ENCODE data around the gene PPARD. TPM values are rescaled to one million over a fixed set of nuclear protein-coding genes. Genes with fewer than 3 reads are reported as not detected.
A peak's percentile ranks its signal among the peaks of the same experiment; 100 is the strongest.

Gene PPARD
- total RNA-seq, 1 experiment from 2014 or later = 38.4 TPM

DNA sequence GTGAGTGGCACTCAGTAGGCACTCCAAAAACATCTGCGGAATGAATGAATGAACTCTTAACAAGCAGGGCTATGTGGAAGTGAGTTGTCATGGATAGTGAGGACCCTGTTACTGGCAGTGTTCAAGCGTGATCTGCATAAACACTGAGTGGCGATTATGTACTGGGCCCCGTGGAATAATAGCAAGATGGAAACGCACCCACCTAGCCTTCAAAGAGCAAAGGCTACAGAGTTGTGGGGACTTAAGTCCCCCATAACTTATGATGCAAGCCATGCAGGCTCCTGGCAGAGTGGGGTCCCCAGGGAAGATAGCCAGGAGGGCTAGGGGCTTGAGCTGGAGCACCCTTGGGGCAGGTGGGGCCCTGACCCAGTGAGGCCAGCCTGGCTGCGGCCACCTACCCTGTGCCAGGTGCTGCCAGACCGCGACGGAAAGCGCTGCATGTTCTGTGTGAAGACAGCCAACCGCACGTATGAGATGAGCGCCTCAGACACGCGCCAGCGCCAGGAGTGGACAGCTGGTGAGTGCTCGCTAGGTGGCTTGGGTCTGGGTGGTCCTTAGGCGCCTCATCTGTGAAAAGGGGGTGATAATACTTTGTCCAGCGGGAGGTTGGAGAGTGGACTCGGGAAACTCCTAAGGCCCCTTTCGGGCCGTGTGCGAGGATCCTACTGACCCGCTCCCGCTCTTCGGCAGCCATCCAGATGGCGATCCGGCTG is 24.7 kb upstream of the PPARD start:
- CTCF ChIA-PET = no interaction called here

More for the DNA sequence above, 24.7 kb upstream of the PPARD start:
- TF ChIP-seq FOSL1 (IDR thresholded peaks at IDR 0.05; ENCODE audit: low read depth) (no peak), ELF1 (IDR thresholded peaks at IDR 0.05; ENCODE audit: borderline replicate concordance, low read depth) (no peak), EZH2phosphoT487 (IDR thresholded peaks at IDR 0.05; ENCODE audit: borderline replicate concordance) (no peak), SIN3A (IDR thresholded peaks at IDR 0.05; ENCODE audit: low read depth) (no peak), CBX3 (IDR thresholded peaks at IDR 0.05; ENCODE audit: low read depth) (no peak), EGR1 (IDR thresholded peaks at IDR 0.05; ENCODE audit: low read depth) (no peak), CEBPB (IDR thresholded peaks at IDR 0.05; ENCODE audit: low read depth) (no peak), JUND (IDR thresholded peaks at IDR 0.05) (no peak), SRF (IDR thresholded peaks at IDR 0.05; ENCODE audit: low read depth) (no peak), TCF7L2 (IDR thresholded peaks at IDR 0.05; ENCODE audit: borderline replicate concordance, extremely low read depth, insufficient read depth, insufficient read length) (no peak), ZFX (IDR thresholded peaks at IDR 0.05) (no peak), SP1 (IDR thresholded peaks at IDR 0.05; ENCODE audit: low read depth) (no peak), EZH2 (IDR thresholded peaks at IDR 0.05) (no peak), POLR2A (IDR thresholded peaks at IDR 0.05; ENCODE audit: borderline replicate concordance, extremely low read depth, insufficient read depth, insufficient read length) (no peak), MAX (IDR thresholded peaks at IDR 0.05) (no peak)
- TF ChIP-seq, protein P1, sequence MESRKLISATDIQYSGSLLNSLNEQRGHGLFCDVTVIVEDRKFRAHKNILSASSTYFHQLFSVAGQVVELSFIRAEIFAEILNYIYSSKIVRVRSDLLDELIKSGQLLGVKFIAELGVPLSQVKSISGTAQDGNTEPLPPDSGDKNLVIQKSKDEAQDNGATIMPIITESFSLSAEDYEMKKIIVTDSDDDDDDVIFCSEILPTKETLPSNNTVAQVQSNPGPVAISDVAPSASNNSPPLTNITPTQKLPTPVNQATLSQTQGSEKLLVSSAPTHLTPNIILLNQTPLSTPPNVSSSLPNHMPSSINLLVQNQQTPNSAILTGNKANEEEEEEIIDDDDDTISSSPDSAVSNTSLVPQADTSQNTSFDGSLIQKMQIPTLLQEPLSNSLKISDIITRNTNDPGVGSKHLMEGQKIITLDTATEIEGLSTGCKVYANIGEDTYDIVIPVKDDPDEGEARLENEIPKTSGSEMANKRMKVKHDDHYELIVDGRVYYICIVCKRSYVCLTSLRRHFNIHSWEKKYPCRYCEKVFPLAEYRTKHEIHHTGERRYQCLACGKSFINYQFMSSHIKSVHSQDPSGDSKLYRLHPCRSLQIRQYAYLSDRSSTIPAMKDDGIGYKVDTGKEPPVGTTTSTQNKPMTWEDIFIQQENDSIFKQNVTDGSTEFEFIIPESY (IDR thresholded peaks at IDR 0.05; ENCODE audit: extremely low read depth, insufficient replicate concordance, low read length) = no peak
- TF ChIP-seq, protein P2, sequence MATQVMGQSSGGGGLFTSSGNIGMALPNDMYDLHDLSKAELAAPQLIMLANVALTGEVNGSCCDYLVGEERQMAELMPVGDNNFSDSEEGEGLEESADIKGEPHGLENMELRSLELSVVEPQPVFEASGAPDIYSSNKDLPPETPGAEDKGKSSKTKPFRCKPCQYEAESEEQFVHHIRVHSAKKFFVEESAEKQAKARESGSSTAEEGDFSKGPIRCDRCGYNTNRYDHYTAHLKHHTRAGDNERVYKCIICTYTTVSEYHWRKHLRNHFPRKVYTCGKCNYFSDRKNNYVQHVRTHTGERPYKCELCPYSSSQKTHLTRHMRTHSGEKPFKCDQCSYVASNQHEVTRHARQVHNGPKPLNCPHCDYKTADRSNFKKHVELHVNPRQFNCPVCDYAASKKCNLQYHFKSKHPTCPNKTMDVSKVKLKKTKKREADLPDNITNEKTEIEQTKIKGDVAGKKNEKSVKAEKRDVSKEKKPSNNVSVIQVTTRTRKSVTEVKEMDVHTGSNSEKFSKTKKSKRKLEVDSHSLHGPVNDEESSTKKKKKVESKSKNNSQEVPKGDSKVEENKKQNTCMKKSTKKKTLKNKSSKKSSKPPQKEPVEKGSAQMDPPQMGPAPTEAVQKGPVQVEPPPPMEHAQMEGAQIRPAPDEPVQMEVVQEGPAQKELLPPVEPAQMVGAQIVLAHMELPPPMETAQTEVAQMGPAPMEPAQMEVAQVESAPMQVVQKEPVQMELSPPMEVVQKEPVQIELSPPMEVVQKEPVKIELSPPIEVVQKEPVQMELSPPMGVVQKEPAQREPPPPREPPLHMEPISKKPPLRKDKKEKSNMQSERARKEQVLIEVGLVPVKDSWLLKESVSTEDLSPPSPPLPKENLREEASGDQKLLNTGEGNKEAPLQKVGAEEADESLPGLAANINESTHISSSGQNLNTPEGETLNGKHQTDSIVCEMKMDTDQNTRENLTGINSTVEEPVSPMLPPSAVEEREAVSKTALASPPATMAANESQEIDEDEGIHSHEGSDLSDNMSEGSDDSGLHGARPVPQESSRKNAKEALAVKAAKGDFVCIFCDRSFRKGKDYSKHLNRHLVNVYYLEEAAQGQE (IDR thresholded peaks at IDR 0.05; ENCODE audit: low read depth) = no peak
- no peaks in the 10 kb centered on the region for H4K20me1 ChIP-seq (ENCODE audit: insufficient read depth)
- intact Hi-C loops (cut with micrococcal nuclease) = no loop called here
- RAD21 ChIA-PET (ENCODE audit: low non-redundant PET in 1 of 2, low total read pairs in 2 of 2, uncharacterized antibody in 2 of 2, unreplicated experiment in 2 of 2) = no interaction called here
- no peak overlapping the region for H2AFZ ChIP-seq (ENCODE audit: low read depth, low read length, poor library complexity, severe bottlenecking)
- H3K4me2 ChIP-seq (ENCODE audit: low read length) = no peak overlapping the region
- ATAC-seq (0 out of 2 replicates have a peak, but pooled peaks have one; percentile 17), DNase-seq (ENCODE audit: low read depth, low spot score) (no peak)
- no peak overlapping the region for H3K4me3 ChIP-seq (replicated peaks in 1 of 2; ENCODE audit: low read depth in 1 of 2, low read length in 2 of 2)
- no peak overlapping the region for H3K9ac ChIP-seq (ENCODE audit: low read length)
- peaks cover 10 to 11% of the 10 kb centered on the region in 2 experiments; a peak in 2 of 4 replicates for H3K36me3 ChIP-seq (ENCODE audit: control insufficient read depth in 1 of 2, insufficient read depth in 2 of 2, low read length in 2 of 2)
- H3K27ac ChIP-seq (ENCODE audit: low read depth, low read length) = no peak overlapping the region
- H3K79me2 ChIP-seq (ENCODE audit: insufficient read depth, low read length) = no peaks in the 10 kb centered on the region
- H3K4me1 ChIP-seq (ENCODE audit: control insufficient read depth in 1 of 2, insufficient read depth in 2 of 2, low read length in 2 of 2) = no peaks in the 10 kb centered on the region
- no peaks in the 10 kb centered on the region for H3K9me3 ChIP-seq (ENCODE audit: control insufficient read depth in 1 of 2, insufficient read depth in 1 of 2, low read depth in 1 of 2, low read length in 2 of 2)
- POLR2A ChIA-PET = no interaction called here
- BruUV-seq (replicated peaks) = no TSS peak
- H3K9me2 ChIP-seq (ENCODE audit: insufficient read depth) = no peaks in the 10 kb centered on the region
- H3K27me3 ChIP-seq (ENCODE audit: insufficient read depth, low read length) = no peaks in the 10 kb centered on the region
